Osteocyte (in vitro differentiated cells): ENCODE data around the gene TIGD3. TPM values are rescaled to one million over a fixed set of nuclear protein-coding genes. Genes with fewer than 3 reads are reported as not detected.

ENCODE experiments used
- DNase-seq: peaks from one replicate; pipeline ENCODE4 v3.0.0; 2021; ENCODE audit warnings: mixed read lengths; ENCODE audit not compliant: unreplicated experiment; ENCODE audit errors: extremely low spot score
- H3K27ac Mint-ChIP-seq: one replicate; pipeline ENCODE4 v1.8.0; 2021; ENCODE audit warnings: mild to moderate bottlenecking, mixed read lengths; ENCODE audit not compliant: unreplicated experiment
- H3K27me3 Mint-ChIP-seq: one replicate; pipeline ENCODE4 v1.8.0; 2021; ENCODE audit warnings: mixed read lengths; ENCODE audit not compliant: unreplicated experiment
- H3K36me3 Mint-ChIP-seq: one replicate; pipeline ENCODE4 v1.8.0; 2021; ENCODE audit warnings: mixed read lengths; ENCODE audit not compliant: unreplicated experiment
- H3K4me1 Mint-ChIP-seq: one replicate; pipeline ENCODE4 v1.8.0; 2021; ENCODE audit warnings: mixed read lengths; ENCODE audit not compliant: unreplicated experiment
- H3K4me3 Mint-ChIP-seq: one replicate; pipeline ENCODE4 v1.8.0; 2021; ENCODE audit warnings: mild to moderate bottlenecking, moderate library complexity, mixed read lengths; ENCODE audit not compliant: unreplicated experiment
- H3K9me3 Mint-ChIP-seq: one replicate; pipeline ENCODE4 v1.8.0; 2021; ENCODE audit warnings: mixed read lengths; ENCODE audit not compliant: unreplicated experiment
- total RNA-seq: library from RNA; stranded (reverse); gene quantifications from 2 replicates; pipeline ENCODE4 v1.2.1, GENCODE V29; 2021
- TF ChIP-seq, protein P1 (sequence below): fragments of 200-600 bp; sonication (generic); IDR thresholded peaks from 2 replicates; pipeline ENCODE4 v1.5.0; 2021; ENCODE audit warnings: antibody characterized with exemption, mild to moderate bottlenecking, moderate library complexity

TIGD3 gene
- total RNA-seq, 1 donor from 2014 or later, result 0.16 TPM

GRCh38 chr11:65377036-65377435, 22.5 kb downstream of the TIGD3 start:
- peak overlapping the region; percentile 23 for H3K27ac Mint-ChIP-seq
- H3K27me3 Mint-ChIP-seq, result no peaks in the 10 kb centered on the region
- H3K36me3 Mint-ChIP-seq, result no peaks in the 10 kb centered on the region
- DNase-seq, result no peak
- H3K9me3 Mint-ChIP-seq, result no peaks in the 10 kb centered on the region
- H3K4me1 Mint-ChIP-seq, result peaks cover 9% of the 10 kb centered on the region
- no peak overlapping the region for H3K4me3 Mint-ChIP-seq
- TF ChIP-seq, protein P1, sequence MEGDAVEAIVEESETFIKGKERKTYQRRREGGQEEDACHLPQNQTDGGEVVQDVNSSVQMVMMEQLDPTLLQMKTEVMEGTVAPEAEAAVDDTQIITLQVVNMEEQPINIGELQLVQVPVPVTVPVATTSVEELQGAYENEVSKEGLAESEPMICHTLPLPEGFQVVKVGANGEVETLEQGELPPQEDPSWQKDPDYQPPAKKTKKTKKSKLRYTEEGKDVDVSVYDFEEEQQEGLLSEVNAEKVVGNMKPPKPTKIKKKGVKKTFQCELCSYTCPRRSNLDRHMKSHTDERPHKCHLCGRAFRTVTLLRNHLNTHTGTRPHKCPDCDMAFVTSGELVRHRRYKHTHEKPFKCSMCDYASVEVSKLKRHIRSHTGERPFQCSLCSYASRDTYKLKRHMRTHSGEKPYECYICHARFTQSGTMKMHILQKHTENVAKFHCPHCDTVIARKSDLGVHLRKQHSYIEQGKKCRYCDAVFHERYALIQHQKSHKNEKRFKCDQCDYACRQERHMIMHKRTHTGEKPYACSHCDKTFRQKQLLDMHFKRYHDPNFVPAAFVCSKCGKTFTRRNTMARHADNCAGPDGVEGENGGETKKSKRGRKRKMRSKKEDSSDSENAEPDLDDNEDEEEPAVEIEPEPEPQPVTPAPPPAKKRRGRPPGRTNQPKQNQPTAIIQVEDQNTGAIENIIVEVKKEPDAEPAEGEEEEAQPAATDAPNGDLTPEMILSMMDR, result no peak

- DNase-seq, result no peak
- no peak overlapping the region for H3K4me3 Mint-ChIP-seq
- no peaks in the 10 kb centered on the region for H3K27me3 Mint-ChIP-seq
- H3K9me3 Mint-ChIP-seq, result no peaks in the 10 kb centered on the region
- H3K4me1 Mint-ChIP-seq, result peaks cover 14% of the 10 kb centered on the region
- no peaks in the 10 kb centered on the region for H3K36me3 Mint-ChIP-seq
- H3K27ac Mint-ChIP-seq, result peak overlapping the region; percentile 20
- TF ChIP-seq, protein P1, result no peak
Measured at GRCh38 chr11:65377777-65378176, 23.2 kb downstream of the TIGD3 start.

DNA sequence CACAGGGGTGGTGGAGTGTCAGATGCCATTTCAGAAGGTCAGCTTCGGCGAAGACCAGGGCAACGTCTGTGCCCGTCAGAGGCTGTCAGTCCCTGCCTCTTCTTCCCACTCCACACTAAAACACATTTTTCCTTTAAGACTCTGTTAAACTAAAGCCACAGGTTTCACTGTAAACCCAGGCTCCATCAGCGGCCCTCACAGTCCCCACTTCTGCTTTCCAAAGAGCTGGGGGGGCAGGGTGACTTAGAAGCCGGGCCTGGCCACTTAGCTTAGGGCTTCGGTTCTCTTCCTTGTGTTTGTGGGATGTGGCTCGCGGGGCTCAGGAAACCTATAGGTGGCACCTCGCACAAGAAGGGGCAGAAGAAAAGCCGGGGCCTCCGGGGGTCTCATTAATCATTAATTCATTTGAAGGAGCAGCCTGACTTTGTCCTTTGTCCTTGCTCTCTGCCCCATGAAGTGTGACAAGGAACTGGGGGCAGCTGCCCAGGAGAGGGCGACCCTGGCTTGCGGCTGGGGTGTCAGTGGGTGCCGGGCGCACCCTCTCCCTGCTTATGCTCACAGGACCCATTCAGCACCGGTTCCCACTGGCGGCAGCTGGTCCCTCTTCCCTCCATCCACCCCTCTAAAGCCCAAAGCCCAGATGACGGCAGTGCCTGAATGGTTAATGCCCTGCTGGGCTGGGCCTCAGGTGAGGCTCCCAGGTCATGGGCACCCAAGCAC, 23.8 kb downstream of the TIGD3 start:
- TF ChIP-seq, protein P1, result no peak
- H3K27me3 Mint-ChIP-seq, result no peaks in the 10 kb centered on the region
- DNase-seq, result no peak
- no peaks in the 10 kb centered on the region for H3K9me3 Mint-ChIP-seq
- no peak overlapping the region for H3K4me3 Mint-ChIP-seq
- no peak overlapping the region for H3K27ac Mint-ChIP-seq
- no peaks in the 10 kb centered on the region for H3K36me3 Mint-ChIP-seq
- H3K4me1 Mint-ChIP-seq, result peaks cover 20% of the 10 kb centered on the region

- no peaks in the 10 kb centered on the region for H3K36me3 Mint-ChIP-seq
- peaks cover 27% of the 10 kb centered on the region for H3K4me1 Mint-ChIP-seq
- H3K4me3 Mint-ChIP-seq, result no peak overlapping the region
- no peaks in the 10 kb centered on the region for H3K27me3 Mint-ChIP-seq
- no peak overlapping the region for H3K27ac Mint-ChIP-seq
- TF ChIP-seq, protein P1, result no peak
- no peaks in the 10 kb centered on the region for H3K9me3 Mint-ChIP-seq
- no peak for DNase-seq
Measured at GRCh38 chr11:65378928-65379638, 24.5 kb downstream of the TIGD3 start.

DNA sequence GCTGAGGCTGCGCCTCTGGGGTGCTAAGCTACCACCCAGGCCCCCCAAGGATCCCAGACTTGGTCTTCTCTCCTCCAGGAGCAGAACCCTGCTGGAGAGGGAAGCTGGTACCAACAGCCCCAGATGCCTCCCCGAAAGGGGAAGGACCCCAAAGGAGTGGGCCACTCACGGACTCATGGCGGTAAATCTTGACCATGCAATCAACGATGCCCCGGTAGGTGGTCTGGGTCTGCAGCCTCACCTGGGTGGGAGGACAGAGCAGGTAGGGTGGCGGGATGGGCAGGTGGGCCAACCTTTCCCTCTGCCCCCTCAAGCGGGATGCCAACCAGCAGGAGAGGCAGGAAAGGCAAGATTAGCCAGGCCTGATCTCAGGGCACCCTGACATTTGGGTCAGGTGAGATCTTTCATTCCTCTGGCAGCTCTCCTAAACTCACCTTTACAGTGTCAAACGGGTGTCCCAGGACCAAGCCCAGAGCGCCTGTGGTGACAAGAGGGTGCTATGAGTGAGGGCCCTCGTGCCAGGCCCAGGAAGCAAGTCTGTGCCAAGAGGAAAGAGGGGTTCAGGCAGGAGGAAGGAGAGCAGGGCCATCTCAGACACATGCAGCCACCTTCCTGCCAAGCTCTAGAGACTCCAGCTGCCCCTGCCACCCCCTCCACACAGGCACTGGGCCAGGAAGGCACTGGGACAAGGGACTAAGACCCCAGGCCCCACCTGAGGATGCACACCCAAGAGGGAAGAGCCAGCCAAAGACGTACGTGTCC, 25.3 kb downstream of the TIGD3 start:
- no peaks in the 10 kb centered on the region for H3K27me3 Mint-ChIP-seq
- TF ChIP-seq, protein P1, result no peak
- DNase-seq, result no peak
- H3K9me3 Mint-ChIP-seq, result no peaks in the 10 kb centered on the region
- H3K27ac Mint-ChIP-seq, result no peak overlapping the region
- H3K4me3 Mint-ChIP-seq, result no peak overlapping the region
- H3K36me3 Mint-ChIP-seq, result no peaks in the 10 kb centered on the region
- peaks cover 35% of the 10 kb centered on the region for H3K4me1 Mint-ChIP-seq
